Stomach (tissue), 4 donors: ENCODE data around the gene CCNE1.

Experiments
- EP300 ChIP-seq: sonication (generic); formaldehyde crosslinking; IDR thresholded peaks from one replicate; pipeline ENCODE4 v1.6.1; 2017; ENCODE audit warnings: antibody characterized with exemption
- POLR2A ChIP-seq, 4 donors: fragments of 450-650 bp; IDR thresholded peaks; one replicate each; pipeline ENCODE4 v1.6.1; 2016; ENCODE audit warnings: antibody characterized with exemption in 4 of 4, control low read depth in 2 of 4, mild to moderate bottlenecking in 1 of 4, moderate library complexity in 1 of 4
- TF ChIP-seq, protein P1 (sequence below), 7 experiments: fragments of 450-650 bp in 4 of 7; fragments of 200-600 bp in 3 of 7; sonication (generic) in 3 of 7; IDR thresholded peaks; one replicate each; pipeline ENCODE4 v1.5.1; 2016 to 2019; ENCODE audit warnings: antibody characterized with exemption in 7 of 7, control low read depth in 2 of 7, mild to moderate bottlenecking in 1 of 7

DNA sequence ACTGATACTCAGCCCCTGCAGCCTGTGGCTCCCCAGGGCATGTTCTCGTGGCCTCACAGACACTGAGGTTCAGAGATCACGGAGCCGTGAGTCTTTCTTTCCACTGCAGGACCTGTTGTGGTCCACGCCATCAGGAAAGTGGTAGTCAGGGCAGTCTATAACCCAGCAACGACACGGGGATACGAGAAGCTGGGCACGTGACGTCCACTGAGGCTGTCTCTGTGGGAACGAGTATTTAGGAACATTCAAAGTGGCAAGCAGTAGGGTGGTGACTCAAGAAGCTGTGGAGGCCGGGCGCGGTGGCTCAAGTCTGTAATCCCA lies 29.6 kb upstream of the CCNE1 start:
- TF ChIP-seq EP300 (no peak), POLR2A (IDR thresholded peaks at IDR 0.05) (no peak)
- TF ChIP-seq, protein P1, sequence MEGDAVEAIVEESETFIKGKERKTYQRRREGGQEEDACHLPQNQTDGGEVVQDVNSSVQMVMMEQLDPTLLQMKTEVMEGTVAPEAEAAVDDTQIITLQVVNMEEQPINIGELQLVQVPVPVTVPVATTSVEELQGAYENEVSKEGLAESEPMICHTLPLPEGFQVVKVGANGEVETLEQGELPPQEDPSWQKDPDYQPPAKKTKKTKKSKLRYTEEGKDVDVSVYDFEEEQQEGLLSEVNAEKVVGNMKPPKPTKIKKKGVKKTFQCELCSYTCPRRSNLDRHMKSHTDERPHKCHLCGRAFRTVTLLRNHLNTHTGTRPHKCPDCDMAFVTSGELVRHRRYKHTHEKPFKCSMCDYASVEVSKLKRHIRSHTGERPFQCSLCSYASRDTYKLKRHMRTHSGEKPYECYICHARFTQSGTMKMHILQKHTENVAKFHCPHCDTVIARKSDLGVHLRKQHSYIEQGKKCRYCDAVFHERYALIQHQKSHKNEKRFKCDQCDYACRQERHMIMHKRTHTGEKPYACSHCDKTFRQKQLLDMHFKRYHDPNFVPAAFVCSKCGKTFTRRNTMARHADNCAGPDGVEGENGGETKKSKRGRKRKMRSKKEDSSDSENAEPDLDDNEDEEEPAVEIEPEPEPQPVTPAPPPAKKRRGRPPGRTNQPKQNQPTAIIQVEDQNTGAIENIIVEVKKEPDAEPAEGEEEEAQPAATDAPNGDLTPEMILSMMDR (IDR thresholded peaks at IDR 0.05) = no peak
